HepG2 (cell line): ENCODE measurements around the gene CACHD1. TPM values are rescaled to one million over a fixed set of nuclear protein-coding genes. Genes with fewer than 3 reads are reported as not detected.

Experiments used
- ATAC-seq: fragments of 200-7000 bp; cut with Tn5 transposase; 3 replicates; pipeline ENCODE4 v1.9.1; 2020; ENCODE audit warnings: mild to moderate bottlenecking, moderate library complexity
- BruUV-seq: library from RNA; stranded (reverse); fragments of 400-500 nt; replicated peaks from 2 replicates; lab custom pipeline; 2021; lab: Mats Ljungman, UMichigan
- CTCF ChIA-PET: fragments of 300-600 bp; formaldehyde crosslinking; extraction: SDS; loops from one replicate; lab custom pipeline; 2021; ENCODE audit warnings: low total read pairs, inconsistent platforms, low intra/inter-chr PET ratio; lab: Yijun Ruan, JAX
- POLR2A ChIA-PET: fragments of 350-600 bp; sonication (Branson Sonifier 250); formaldehyde crosslinking; loops from one replicate; lab custom pipeline; 2020; ENCODE audit warnings: antibody characterized with exemption, inconsistent platforms; lab: Yijun Ruan, JAX
- DNase-seq: peaks from one replicate; pipeline ENCODE4 v3.0.0-alpha.2; 2015; ENCODE audit warnings: low spot score
- FAIRE-seq: peaks from 3 replicates; lab custom pipeline; 2011; peaks lifted over from hg19 to GRCh38; lab: Jason Lieb, UNC
- H2AFZ ChIP-seq: one replicate; pipeline ENCODE4 v1.6.1; 2011; ENCODE audit warnings: low read length, inconsistent platforms
- H3K27ac ChIP-seq: fragments of 300-600 bp; 3 replicates; pipeline ENCODE4 v1.8.0; 2011; ENCODE audit warnings: mixed run types, mild to moderate bottlenecking, mixed read lengths, low read length, inconsistent platforms; ENCODE audit not compliant: insufficient read depth; ENCODE audit errors: extremely low read length
- H3K27me3 ChIP-seq, 2 experiments: fragments of 200-600 bp in 1 of 2; 2 replicates in 1 of 2; 3 replicates in 1 of 2; pipeline versions ENCODE4 v1.6.0 to v1.8.0; 2011; ENCODE audit warnings: low read length in 2 of 2, mild to moderate bottlenecking in 2 of 2, moderate library complexity in 2 of 2, inconsistent platforms in 1 of 2; ENCODE audit not compliant: insufficient read depth in 2 of 2, control insufficient read depth in 1 of 2
- H3K36me3 ChIP-seq, 2 experiments: fragments of 200-600 bp in 1 of 2; replicated peaks in 1 of 2; 2 replicates in 1 of 2; 3 replicates in 1 of 2; pipeline versions ENCODE4 v1.5.1 to v1.8.0; 2011; ENCODE audit warnings: low read length in 2 of 2, inconsistent platforms in 1 of 2; ENCODE audit not compliant: insufficient read depth in 2 of 2, control insufficient read depth in 1 of 2
- H3K4me1 ChIP-seq: 2 replicates; pipeline ENCODE4 v1.5.1; 2012; ENCODE audit warnings: low read length, inconsistent platforms; ENCODE audit not compliant: insufficient read depth
- H3K4me2 ChIP-seq: 2 replicates; pipeline ENCODE4 v1.6.0; 2011; ENCODE audit warnings: low read depth, low read length, inconsistent platforms
- H3K4me3 ChIP-seq, 3 experiments: fragments of 200-600 bp in 1 of 3; sonication (generic), shearing (Covaris generic) in 1 of 3; replicated peaks in 1 of 3; 2 replicates each; pipeline ENCODE4 v1.5.1; 2011 to 2016; ENCODE audit warnings: low read length in 3 of 3, inconsistent platforms in 2 of 3, low read depth in 2 of 3, mild to moderate bottlenecking in 2 of 3, control low read depth in 1 of 3, mixed read lengths in 1 of 3; ENCODE audit not compliant: insufficient read depth in 1 of 3
- H3K79me2 ChIP-seq: one replicate; pipeline ENCODE4 v1.6.1; 2011; ENCODE audit warnings: low read length, inconsistent platforms; ENCODE audit not compliant: insufficient read depth
- H3K9ac ChIP-seq: 2 replicates; pipeline ENCODE4 v1.6.0; 2011; ENCODE audit warnings: mild to moderate bottlenecking, low read depth, low read length, inconsistent platforms; ENCODE audit not compliant: insufficient read depth
- H3K9me3 ChIP-seq: 2 replicates; pipeline ENCODE4 v1.5.1; 2012; ENCODE audit warnings: mild to moderate bottlenecking, low read length
- H4K20me1 ChIP-seq: 2 replicates; pipeline ENCODE4 v1.6.0; 2011; ENCODE audit warnings: inconsistent platforms, mild to moderate bottlenecking, low read length, moderate library complexity; ENCODE audit not compliant: insufficient read depth
- NFKB2 ChIP-seq: sonication (generic); formaldehyde crosslinking; IDR thresholded peaks from 2 replicates; pipeline ENCODE4 v1.4.0; 2020; ENCODE audit warnings: missing genetic modification reagents, borderline replicate concordance
- ZNF724P ChIP-seq: sonication (generic); formaldehyde crosslinking; IDR thresholded peaks from 2 replicates; pipeline ENCODE4 v1.8.0; 2022; ENCODE audit warnings: missing genetic modification reagents, borderline replicate concordance
- ZNF777 ChIP-seq: sonication (generic); formaldehyde crosslinking; IDR thresholded peaks from 2 replicates; pipeline ENCODE4 v1.4.0; 2020; ENCODE audit warnings: missing genetic modification reagents
- WGBS: methylation state at CpG from one replicate; pipeline ENCODE4 v1.1.6; 2017; ENCODE audit warnings: low lambda C conversion rate; 5-methylcytosine and 5-hydroxymethylcytosine counted together
- in situ Hi-C: cut with HindIII; loops from 2 replicates; pipeline ENCODE4 v1.10.0; 2017; ENCODE audit warnings: low pct_unique_long_range_greater_than_20kb; ENCODE audit not compliant: extremely low pct_ligation_motif_present
- intact Hi-C: fragments of 100-400 bp; cut with micrococcal nuclease; formaldehyde crosslinking; loops from one replicate; pipeline ENCODE4 v1.10.0; 2022; ENCODE audit not compliant: unreplicated experiment
- polyA plus RNA-seq, 8 experiments: library from polyadenylated mRNA; depleted of rRNA in 3 of 8; stranded (reverse) in 7 of 8; unstranded in 1 of 8; fragments of >200 nt; fragmentation: Illumina TruSeq in 4 of 8; extraction: Trizol in 4 of 8; gene quantifications; 2 replicates each; pipeline versions ENCODE4 v1.2.1 to v1.2.3, GENCODE V29; 2011 to 2016; ENCODE audit warnings: low read depth in 4 of 8, missing spikeins in 1 of 8, mixed read lengths in 1 of 8; ENCODE audit not compliant: insufficient read depth in 1 of 8
- total RNA-seq, 5 experiments: library from RNA; depleted of rRNA; stranded (reverse); fragments of >200 nt; fragmentation: Illumina TruSeq; extraction: Trizol; gene quantifications; 2 replicates each; pipeline ENCODE4 v1.2.3, GENCODE V29; 2016; ENCODE audit warnings: low read depth in 1 of 5
- TF ChIP-seq, protein P1 (sequence below): sonication (generic); formaldehyde crosslinking; IDR thresholded peaks from 2 replicates; pipeline ENCODE4 v1.8.0; 2022; ENCODE audit warnings: mild to moderate bottlenecking, missing genetic modification reagents, moderate library complexity
- TF ChIP-seq, protein P2 (sequence below): fragments of 450-650 bp; IDR thresholded peaks from 2 replicates; pipeline ENCODE4 v1.6.1; 2017; ENCODE audit warnings: mild to moderate bottlenecking

CACHD1 gene
- total and polyA plus RNA-seq, 2 of the 13 experiments (the other 11 are each of a cell fraction or from before 2014, with no cell fraction given), result 0.11 TPM; not detected in 1

DNA sequence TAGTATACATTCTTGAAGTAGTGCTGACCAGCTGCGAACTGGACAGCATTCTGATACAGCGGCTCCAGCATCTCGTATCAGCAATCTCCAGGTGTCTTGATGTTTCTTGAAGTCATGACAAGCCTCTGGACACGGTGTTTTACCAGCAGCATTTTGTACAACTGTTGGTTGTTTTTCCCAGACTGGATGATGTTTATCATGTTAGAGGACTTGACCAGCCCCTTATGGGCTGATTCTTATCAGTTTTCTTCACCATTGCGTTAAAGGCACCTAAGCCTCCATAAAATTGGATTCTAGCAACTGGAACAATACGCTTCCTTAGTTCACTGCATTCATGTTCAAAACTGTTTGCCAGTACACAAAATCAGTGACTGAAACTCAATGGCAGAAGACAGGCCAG, 29.1 kb downstream of the CACHD1 start:
- Histone ChIP-seq H3K79me2 (no peaks in the 10 kb centered on the region), H3K9me3 (no peaks in the 10 kb centered on the region), H3K9ac (no peak overlapping the region), H4K20me1 (no peaks in the 10 kb centered on the region), H3K4me3 (no peak overlapping the region), H3K4me1 (no peaks in the 10 kb centered on the region), H3K36me3 (no peaks in the 10 kb centered on the region), H3K27ac (no peak overlapping the region), H3K4me2 (no peak overlapping the region), H3K27me3 (no peaks in the 10 kb centered on the region; a peak in 1 of 5 replicates), H2AFZ (no peak overlapping the region)
- in situ Hi-C loops (no loop called here), intact Hi-C loops (no loop called here)
- 36% methylated on average over 6 of the region's 6 CpGs for WGBS
- TF ChIP-seq ZNF777 (CRISPR knock-in tag), result no peak
- ATAC-seq (no peak), FAIRE-seq (no peak), DNase-seq (no peak)
- ChIA-PET POLR2A (no interaction called here), CTCF (no interaction called here)
- BruUV-seq, result no TSS peak

DNA sequence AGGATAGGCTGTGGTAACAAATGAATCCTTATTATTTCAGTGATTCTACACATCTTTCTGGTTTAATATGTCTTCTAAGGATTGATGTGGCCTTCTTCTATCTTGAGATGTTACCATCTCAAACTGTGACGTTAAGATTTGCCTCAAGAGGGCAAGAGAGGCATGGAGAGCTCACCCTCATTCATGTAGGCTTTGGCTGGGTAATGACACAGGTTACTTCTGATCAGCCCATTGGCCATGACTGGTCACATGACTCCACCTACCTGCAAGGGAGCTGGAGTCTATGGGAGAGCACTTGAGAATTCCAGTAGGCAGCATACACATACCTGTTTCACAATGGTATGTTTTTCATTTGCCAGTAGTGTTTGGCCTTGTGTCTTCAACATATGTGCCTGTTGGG, 30.0 kb downstream of the CACHD1 start:
- Histone ChIP-seq H3K27ac (no peak overlapping the region), H3K9me3 (no peaks in the 10 kb centered on the region), H3K4me3 (no peak overlapping the region), H3K79me2 (no peaks in the 10 kb centered on the region), H3K36me3 (no peaks in the 10 kb centered on the region), H3K9ac (no peak overlapping the region), H3K4me2 (no peak overlapping the region), H3K27me3 (no peaks in the 10 kb centered on the region; a peak in 2 of 5 replicates), H2AFZ (no peak overlapping the region), H3K4me1 (no peaks in the 10 kb centered on the region), H4K20me1 (no peaks in the 10 kb centered on the region)
- WGBS, result 0% methylated on average over 1 of the region's 1 CpG
- BruUV-seq, result no TSS peak
- TF ChIP-seq, protein P1, sequence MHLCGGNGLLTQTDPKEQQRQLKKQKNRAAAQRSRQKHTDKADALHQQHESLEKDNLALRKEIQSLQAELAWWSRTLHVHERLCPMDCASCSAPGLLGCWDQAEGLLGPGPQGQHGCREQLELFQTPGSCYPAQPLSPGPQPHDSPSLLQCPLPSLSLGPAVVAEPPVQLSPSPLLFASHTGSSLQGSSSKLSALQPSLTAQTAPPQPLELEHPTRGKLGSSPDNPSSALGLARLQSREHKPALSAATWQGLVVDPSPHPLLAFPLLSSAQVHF (CRISPR knock-in tag), result no peak
- TF ChIP-seq NFKB2 (CRISPR knock-in tag), result no peak
- TF ChIP-seq, protein P2, sequence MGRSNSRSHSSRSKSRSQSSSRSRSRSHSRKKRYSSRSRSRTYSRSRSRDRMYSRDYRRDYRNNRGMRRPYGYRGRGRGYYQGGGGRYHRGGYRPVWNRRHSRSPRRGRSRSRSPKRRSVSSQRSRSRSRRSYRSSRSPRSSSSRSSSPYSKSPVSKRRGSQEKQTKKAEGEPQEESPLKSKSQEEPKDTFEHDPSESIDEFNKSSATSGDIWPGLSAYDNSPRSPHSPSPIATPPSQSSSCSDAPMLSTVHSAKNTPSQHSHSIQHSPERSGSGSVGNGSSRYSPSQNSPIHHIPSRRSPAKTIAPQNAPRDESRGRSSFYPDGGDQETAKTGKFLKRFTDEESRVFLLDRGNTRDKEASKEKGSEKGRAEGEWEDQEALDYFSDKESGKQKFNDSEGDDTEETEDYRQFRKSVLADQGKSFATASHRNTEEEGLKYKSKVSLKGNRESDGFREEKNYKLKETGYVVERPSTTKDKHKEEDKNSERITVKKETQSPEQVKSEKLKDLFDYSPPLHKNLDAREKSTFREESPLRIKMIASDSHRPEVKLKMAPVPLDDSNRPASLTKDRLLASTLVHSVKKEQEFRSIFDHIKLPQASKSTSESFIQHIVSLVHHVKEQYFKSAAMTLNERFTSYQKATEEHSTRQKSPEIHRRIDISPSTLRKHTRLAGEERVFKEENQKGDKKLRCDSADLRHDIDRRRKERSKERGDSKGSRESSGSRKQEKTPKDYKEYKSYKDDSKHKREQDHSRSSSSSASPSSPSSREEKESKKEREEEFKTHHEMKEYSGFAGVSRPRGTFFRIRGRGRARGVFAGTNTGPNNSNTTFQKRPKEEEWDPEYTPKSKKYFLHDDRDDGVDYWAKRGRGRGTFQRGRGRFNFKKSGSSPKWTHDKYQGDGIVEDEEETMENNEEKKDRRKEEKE, result no peak
- TF ChIP-seq ZNF724P, result no peak
- in situ Hi-C loops (no loop called here), intact Hi-C loops (no loop called here)
- no peak for FAIRE-seq
- no peak for ATAC-seq
- POLR2A ChIA-PET, result no interaction called here
- DNase-seq, result no peak
- CTCF ChIA-PET, result no interaction called here
